Measurements from ENCODE around the gene RPS8.
A peak's percentile ranks its signal among the peaks of the same experiment; 100 is the strongest.
"Not testable (repeated sequence)": the region's sequence is repeated elsewhere in the genome, so short reads cannot be mapped to it uniquely, and the experiment has no call there.

RPS8 gene

GRCh38 chr1:44819196-44819607, 43.9 kb downstream of the RPS8 start:
- no peak for DNase-seq

DNA sequence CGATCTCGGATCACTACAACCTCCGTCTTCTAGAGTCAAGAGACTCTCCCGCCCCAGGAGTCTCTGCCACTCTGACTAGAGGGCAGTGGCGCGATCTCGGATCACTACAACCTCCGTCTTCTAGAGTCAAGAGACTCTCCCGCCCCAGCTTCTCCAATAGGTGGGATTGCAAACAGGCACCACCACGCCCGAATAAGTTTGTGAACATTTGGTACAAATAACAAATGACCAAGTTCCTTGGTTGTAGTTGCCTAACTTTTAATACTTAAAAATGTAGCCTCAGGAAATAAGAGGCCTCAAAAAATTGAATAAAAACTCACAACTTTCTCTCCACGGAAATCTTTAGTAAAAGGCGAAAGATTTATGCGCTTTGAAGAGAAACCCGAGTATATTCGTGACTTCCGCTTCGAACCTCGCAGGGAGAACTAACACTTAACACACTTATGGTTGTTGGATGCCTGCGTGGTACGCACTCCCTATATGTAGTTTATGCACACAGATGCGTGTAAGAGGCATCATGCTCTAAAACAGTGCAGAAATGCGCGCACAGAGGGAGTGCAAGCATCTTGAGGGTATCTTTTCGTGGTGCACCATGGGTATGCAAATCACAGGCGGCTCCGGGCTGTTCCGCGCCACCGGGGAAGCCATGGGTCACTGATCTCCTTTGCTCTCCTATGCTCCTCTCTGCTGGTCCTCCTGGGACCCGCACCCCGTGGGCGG, 44.4 kb downstream of the RPS8 start:
- peak in 47 of 56 donors; percentile 24 to 76 (median 54) for DNase-seq

GRCh38 chr1:44820328-44821239, 45.2 kb downstream of the RPS8 start:
- DNase-seq: peak in 1 of 56 donors; percentile 52

DNA sequence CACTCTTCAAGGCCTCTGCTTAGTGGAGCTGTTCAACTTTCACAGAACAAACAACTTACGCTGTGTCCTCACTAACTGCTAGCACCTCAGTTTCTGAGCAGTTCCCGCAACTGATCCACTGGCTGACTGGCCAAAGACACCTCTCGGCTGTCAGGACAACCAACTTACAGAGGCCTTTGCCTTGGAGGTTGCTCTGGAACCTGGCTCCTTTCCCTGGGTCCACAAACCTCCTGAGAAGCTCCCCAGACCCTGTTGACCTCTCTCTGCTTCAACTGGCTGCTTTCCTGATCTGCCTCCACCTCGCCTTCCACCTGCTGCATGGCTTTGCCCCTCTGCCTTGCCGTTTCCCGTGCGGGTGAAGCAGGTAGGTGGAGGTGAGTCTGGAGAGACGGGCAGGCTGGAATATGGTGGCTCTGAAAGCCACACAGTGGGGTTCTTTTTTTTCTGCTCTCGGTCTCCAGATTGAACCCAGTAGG, 45.9 kb downstream of the RPS8 start:
- no peak for DNase-seq

- DNase-seq: no peak
These were observed 46.9 kb downstream of the RPS8 start for GRCh38 chr1:44822131-44822701.

DNA sequence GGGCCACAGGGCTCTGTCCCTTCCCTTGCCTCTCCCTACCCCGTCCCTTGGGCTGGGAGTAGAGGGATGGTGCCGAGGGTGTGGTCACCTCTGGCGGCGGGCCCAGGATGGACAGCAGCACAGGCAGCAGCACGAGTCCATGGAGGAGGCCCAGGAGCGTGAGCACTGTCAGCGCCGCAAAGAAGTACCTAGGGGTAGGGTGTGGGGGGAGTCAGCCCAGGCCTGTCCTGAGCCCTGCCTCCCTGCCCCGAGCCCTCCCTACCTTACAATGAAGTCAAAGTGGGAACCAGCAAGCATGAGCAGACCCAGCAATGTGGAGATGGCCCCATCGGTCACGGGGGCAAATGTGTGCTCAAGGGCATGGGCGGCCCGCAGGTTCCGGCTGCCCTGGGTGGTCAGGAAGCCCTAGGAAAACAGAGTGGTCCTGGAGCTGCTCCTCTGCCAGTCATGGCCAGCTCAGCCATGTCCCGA, 47.7 kb downstream of the RPS8 start:
- DNase-seq: no peak

DNA sequence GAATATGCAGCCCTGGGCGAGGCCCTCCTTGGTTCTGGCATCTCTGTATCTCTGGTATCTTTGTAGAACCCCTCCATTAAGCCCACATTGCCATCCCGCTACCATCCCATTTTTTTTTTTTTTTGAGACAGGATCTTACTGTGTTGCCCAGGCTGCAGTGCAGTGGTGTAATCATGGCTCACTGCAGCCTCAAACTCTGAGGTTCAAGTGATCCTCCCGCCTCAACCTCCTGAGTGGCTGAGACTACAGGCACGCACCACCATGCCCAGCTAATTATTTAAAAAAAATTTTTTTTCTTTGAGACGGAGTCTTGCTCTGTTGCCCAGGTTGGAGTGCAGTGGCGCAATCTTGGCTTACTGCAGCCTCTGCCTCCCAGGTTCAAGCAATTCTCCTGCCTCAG, 49.1 kb downstream of the RPS8 start:
- not testable (repeated sequence) for DNase-seq

DNA sequence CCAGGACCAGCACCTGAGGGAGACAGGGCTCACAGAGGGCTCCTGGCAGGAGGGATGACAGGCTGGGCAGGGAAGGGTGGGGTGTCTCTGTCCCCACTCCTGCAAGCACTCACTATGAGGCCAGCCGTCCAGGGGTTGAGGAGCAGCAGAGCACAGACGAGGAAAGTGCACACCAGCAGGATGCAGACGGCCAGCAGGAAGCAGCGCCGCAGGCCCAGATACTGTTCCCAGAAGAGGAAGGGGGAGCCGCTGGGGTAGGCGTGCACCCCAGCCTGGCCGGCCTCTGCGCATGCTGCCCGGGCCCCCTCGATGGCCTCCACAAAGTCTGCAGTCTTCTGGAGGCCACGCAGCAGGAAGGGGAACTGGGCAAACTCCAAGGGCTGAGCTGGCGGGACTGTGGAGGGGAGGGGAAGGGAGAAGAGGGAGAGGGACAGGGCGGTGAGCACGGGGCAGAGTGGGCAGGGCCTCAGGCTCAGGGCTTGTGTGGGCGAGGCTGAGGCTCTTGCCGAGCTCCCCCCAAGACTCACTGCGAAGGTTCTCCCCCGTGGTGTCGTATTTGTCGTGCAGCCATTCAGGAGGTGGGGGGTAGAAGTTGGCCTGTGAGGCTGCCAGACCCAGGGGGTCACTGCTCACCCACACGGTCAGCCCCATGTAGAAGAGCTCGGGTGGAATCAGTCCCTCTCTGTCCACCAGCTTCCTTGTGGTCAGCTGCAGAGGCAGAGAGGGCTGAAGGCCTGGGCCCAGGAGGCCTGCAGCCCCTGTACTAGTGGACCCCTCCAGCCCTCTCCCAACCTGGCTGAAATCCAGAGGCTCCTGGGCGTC, 51.2 kb downstream of the RPS8 start:
- DNase-seq: peak in 22 of 56 donors; percentile 8 to 50 (median 24)

DNA sequence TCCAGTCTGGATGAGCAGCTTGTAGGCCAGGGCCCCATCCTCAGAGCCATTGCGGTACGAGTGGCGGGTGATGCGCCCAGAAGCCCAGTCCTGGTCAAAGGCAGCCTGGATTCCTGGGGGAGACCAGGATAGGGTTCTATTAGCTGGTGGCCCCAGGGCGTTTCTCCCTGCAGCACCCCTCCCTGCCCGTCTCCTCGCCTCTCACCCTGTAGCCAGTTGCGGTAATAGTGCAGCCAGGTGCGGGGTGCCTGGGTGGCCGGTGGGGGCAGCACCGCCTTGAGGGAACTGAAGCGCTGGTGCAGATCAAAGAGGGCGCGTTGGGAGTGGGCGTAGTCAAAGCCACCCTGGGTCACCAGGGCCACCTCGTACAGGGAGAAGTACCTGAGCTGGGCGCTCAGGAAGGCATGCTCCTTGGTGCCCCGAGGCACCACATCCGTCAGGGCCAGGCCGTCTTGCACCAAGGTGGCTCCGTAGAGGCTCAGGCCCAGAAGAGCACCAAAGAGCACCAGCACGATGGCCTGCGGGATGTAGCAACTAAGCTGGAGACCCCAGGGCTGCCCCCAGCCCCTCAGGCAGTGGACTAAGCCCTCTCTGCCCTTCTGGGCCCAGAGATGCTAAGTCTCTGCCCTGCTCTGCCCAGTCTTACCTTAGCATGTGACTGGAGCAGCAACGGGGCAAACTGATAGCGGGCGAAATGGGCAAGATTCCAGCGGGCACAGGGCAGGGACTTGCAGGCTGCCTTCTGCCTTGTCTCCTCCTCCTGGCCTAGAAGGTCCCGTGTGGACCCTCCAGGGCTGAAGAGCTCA, 52.1 kb downstream of the RPS8 start:
- DNase-seq: no peak

GRCh38 chr1:44828003-44828651, 52.8 kb downstream of the RPS8 start:
- no peak for DNase-seq

Measured in nucleus accumbens (tissue), 56 donors.